HG02763 (cell line): ENCODE results near the gene ANTXR2.

ENCODE experiments used
- ATAC-seq: cut with Tn5 transposase; IDR thresholded peaks from one replicate; pipeline ENCODE4 v1.9.1; 2021; ENCODE audit warnings: mild to moderate bottlenecking, moderate library complexity; ENCODE audit not compliant: unreplicated experiment

Gene ANTXR2

GRCh38 chr4:80092847-80093246, 19.8 kb upstream of the ANTXR2 start:
- no peak for ATAC-seq

- ATAC-seq = no peak
Observed at GRCh38 chr4:80092088-80092487, 19.1 kb upstream of the ANTXR2 start.

- no peak for ATAC-seq
Observed at GRCh38 chr4:80091688-80092087, 18.7 kb upstream of the ANTXR2 start.

GRCh38 chr4:80091184-80091583, 18.2 kb upstream of the ANTXR2 start:
- ATAC-seq = no peak

DNA sequence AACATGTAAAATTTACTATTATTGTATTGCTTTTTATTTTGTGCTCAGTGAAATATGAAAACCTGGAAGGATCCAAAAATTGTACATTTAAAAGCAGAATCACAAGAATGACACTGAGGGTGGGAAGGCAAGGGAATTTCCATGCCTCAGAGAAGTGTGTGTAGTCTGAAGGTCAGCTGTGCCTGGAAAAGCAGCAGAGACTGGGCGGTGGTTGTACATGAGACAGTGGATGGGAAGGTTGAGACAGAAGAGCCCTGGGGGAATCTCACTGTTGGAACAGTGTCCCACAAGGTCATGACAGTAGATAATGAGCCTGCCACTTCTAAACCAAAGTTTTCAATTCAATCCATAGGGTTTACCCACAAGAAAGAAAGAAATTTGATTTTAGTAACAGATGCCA, 17.1 kb upstream of the ANTXR2 start:
- ATAC-seq = no peak

- no peak for ATAC-seq
Observed at GRCh38 chr4:80088471-80088870, 15.4 kb upstream of the ANTXR2 start.

DNA sequence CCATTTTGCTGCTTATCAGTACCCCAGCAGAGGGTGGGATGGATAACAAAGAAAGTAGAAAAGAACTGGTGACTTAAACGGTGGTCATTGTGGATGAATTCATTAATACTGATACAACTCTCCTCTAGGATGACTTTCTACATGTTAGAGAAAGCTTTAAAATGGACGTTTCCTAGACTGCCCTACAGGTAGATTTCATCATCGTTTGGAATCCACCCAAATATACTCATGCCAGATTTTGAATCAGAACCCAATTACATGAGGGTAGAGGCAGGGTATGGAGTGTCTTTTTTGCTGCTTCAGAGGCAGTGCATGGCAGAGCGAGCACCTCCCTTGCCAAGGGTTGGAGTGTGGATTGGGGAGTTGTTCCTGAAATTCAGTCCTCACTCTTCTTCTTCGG, 13.3 kb upstream of the ANTXR2 start:
- ATAC-seq = no peak

- ATAC-seq = no peak
Observed at GRCh38 chr4:80085081-80085480, 12.1 kb upstream of the ANTXR2 start.

DNA sequence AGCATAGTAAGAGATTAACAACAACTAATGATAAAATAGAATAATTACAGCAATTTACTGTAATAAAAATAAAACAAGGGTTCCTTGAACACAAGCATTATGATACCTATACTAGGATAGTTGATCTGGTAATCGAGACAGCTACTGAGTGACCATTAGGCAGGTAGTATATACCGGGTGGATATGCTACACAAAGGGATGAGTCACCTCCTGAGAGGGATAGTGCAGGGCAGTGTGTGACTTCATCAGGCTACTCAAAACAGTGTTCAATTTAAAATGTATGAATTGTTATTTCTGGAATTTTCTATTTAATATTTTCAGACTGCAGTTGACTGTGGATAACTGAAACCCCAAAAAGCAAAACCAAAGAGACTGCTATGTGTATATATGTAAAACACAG, 9.7 kb upstream of the ANTXR2 start:
- ATAC-seq = no peak

- no peak for ATAC-seq
Observed at GRCh38 chr4:80081566-80081965, 8.5 kb upstream of the ANTXR2 start.

- no peak for ATAC-seq
Observed at GRCh38 chr4:80079255-80079923, 6.4 kb upstream of the ANTXR2 start.

DNA sequence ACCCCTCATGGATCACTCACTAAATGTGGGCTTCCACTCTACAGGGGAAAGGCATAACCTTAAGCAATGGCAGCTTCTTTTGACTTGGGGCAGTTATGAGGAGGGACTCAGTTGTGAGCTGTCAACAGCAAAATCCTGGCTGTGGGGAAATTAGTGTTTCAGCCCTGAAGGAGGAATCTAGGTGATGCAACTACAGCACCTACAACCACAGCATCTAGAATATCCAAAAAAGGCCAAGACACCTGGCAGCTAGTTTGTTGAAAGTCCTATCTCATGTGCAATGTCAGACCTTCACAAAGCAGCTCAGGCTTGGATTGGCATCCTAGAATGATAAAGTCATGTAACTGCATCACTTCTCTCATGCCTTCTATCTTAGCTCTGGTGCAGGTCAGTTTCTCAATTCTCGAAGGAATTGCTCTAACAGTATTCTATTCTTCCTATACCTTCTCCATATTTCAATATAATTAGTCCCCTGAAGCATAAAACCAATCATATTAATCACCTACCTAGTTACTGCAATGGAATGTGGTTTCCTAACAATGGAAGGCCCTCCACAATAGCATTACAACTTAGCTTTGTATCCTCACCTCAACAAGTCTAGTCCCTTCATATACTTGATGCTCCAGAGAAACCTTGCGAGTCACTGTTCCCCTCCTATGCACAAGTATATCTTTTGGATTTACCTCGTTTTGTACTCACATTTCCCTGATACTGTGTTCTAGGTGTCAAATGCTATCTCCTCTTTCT, 5.5 kb upstream of the ANTXR2 start:
- ATAC-seq = no peak

DNA sequence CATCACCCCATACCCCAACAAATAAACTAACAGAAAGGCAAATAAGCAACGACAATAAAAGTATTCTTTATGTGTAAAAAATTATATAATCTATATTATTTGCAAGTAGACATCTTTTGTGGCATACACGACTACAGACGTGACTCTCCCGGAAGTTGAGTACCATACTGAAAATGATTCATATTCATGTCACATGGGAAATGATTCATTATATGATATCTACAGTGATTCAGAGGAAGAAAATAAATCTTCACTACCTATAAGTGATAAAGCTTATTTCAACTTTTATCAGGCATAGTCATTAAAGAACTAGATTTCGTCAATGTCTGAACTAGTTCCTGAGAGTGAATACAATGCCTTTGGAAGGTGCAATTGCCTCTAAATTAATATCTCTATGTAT, 4.6 kb upstream of the ANTXR2 start:
- ATAC-seq = no peak

DNA sequence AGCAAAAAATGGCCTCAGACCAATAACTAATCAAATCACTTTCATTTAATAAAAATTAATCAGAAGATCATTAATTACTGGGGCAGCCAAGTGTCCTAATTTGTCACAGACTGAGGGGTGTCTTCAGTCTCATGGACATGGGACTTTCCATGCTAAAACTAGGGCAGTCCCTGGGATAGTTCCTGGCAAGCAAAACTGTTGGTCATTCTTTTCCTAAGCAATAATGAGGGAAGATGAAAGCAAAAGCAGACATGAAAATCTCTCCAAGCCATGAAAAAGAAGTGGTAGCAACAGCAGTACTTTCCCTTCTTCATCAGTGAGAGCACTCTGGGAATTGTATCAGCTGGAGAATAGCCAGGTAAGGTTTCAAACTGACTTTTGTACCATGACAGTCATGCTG, 3.7 kb upstream of the ANTXR2 start:
- ATAC-seq = no peak

DNA sequence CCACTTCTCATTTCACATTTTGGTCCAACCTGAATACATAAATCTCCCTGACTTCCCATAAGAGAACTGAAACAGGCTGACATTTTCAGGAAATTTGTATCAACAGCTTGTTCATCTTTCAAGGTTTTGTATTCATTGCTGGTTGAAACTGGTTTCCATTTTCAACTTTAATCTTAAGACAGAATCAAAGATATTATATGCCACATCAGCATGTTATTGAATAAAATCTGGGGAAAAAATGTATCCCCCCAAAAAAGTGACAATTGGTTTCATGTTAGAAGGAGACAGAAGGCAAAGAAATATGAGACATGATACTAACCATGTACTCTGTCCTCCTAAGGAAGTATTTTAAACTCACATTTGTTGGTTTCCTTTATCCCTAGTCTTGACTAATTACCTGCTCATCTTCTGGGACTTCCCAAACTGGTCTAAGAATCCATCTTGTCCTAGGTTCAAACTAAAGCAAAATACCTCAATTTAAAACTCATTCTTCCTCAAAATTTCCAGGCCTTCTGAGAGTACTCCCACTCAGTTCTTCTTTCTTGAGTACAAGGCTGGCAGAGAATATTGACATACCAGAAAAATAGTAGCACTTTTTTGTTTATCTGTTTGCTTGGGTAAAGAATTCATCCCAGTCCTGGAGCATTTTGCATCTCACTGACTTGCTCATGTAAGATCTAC, 3.1 kb upstream of the ANTXR2 start:
- no peak for ATAC-seq

DNA sequence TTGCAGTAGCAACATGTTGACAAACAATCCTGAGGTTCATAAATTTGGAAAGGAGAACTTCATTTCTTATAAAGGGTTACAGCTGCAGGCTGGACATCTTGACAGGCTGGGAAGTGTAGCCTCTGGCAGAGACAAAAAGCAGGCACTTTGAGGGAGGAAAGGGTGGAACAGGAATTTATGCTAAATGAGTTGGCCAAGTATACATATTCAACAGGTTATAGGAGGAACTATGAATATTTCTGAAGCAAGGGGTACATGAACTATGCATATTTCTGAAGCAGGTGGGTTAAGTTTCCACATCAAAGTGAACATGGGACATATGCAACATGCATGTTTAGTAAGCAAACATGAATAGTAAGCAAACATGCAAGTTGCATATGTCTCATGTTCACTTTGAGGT, 1.6 kb upstream of the ANTXR2 start:
- ATAC-seq = no peak

- ATAC-seq = no peak
Observed at GRCh38 chr4:80074069-80074468, 1.0 kb upstream of the ANTXR2 start.

DNA sequence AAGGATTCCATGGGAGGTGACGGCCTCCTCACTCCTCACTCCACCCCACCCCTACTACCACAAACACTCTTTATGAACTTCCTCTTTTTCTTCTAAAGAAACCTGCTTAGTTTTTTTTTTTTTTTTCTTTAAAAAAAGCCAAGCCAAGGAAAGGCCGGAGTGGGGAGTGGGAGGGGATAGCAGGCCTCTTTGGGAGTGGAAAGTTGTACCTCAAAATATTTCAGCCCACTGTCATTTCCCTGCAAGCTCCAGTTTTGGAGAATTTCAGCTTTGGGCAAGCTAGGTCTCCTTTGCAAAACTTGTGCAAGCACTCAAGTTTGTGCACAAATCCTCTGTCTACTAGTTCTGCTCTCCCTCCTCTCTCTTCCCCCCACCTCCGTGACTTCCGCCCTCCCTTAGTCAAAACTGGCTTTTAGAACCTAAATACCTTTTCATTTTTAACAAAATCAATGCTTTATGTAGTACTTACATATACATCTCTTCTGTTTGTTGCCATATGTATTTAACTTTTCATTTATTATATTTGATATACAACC, 512 bp upstream of the ANTXR2 start:
- peak; percentile 45 for ATAC-seq

DNA sequence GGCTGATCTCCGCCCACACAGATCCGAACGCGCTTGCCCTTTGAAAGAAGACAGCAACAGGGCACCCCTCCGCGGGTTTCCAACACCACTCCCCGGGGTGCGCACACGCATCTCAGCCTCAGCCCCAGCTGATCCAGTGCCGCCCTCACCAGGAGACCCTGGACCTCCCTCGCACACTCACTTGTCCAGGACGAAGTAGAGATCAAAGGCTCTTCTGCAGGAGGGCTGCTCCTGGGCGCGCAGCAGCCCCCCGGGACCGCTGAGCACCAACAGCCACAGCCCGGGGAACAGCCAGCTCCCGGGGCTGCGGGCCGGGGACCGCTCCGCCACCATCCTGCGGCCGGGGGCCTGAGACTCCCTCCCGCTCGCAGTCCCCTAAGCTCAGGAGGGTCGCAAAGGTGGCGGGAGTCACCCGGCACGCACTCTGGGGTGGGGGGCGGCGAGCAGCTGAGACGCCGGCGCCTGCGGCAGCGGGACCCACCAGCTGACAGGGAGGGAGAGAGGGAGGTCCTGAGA, 743 bp downstream of the ANTXR2 start:
- peak; percentile 28 for ATAC-seq

GRCh38 chr4:80071604-80072227, 1.3 kb downstream of the ANTXR2 start:
- ATAC-seq = peak; percentile 30
